ENCODE data around the gene ODF4. TPM values are rescaled to one million over a fixed set of nuclear protein-coding genes. Genes with fewer than 3 reads are reported as not detected.

Gene ODF4
- total RNA-seq, 1 donor from 2014 or later = not detected

DNA sequence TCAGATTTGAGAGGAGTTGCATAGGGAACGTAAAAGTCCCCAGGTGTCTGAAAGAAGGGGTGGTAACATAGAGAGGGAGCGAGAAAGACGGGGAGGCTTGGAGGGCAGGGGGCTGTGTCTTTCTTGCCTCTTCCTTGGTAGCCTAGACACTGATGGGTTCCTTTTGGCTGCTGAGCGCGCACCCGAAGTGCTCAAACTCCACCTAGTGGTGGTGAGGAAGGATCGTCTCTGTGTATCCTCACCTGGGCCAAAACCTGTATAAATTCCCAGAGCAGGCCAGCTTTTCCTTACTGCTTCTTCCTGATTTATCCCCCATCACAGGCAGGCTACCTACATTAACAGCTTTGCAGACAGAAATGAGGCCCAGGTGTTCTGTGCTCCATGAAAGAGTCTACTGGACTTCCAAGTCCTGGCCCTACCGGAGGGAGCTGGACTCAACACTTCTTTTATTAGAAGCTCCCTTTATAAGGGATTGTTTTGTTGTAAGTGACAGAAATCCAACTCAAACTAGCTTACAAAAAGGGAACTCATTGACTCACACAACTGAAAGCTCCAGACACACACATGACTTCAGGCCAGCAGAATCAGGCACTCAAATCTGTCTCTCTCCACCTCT is 38.9 kb upstream of the ODF4 start:
- Histone ChIP-seq H3K36me3 (no peaks in the 10 kb centered on the region), H3K27ac (no peak overlapping the region), H3K9me3 (ENCODE audit: low read depth) (no peaks in the 10 kb centered on the region), H3K27me3 (peaks cover 4% of the 10 kb centered on the region), H3F3A (ENCODE audit: low read depth) (peaks cover 13% of the 10 kb centered on the region), H3K79me2 (ENCODE audit: low read depth) (no peaks in the 10 kb centered on the region), H3K4me3 (no peak overlapping the region), H3K4me1 (no peaks in the 10 kb centered on the region), H3K9ac (no peak overlapping the region), H4K20me1 (ENCODE audit: low read depth) (no peaks in the 10 kb centered on the region), H3K4me2 (peak overlapping the region; percentile 50), H2AFZ (replicated peaks) (peak overlapping the region; percentile 76)
- no peaks in the 10 kb centered on the region for H3K9me3 Mint-ChIP-seq
- no peaks in the 10 kb centered on the region for H3K36me3 Mint-ChIP-seq
- H3K4me1 Mint-ChIP-seq = peaks cover 9% of the 10 kb centered on the region
- peak overlapping the region; percentile 5 for H3K4me3 Mint-ChIP-seq
- DNase-seq (ENCODE audit: low spot score) = peak; percentile 83
- H3K27me3 Mint-ChIP-seq (ENCODE audit: insufficient read depth, low read depth) = peaks cover 17% of the 10 kb centered on the region
- H3K27ac Mint-ChIP-seq = no peak overlapping the region
- TF ChIP-seq, protein P1, sequence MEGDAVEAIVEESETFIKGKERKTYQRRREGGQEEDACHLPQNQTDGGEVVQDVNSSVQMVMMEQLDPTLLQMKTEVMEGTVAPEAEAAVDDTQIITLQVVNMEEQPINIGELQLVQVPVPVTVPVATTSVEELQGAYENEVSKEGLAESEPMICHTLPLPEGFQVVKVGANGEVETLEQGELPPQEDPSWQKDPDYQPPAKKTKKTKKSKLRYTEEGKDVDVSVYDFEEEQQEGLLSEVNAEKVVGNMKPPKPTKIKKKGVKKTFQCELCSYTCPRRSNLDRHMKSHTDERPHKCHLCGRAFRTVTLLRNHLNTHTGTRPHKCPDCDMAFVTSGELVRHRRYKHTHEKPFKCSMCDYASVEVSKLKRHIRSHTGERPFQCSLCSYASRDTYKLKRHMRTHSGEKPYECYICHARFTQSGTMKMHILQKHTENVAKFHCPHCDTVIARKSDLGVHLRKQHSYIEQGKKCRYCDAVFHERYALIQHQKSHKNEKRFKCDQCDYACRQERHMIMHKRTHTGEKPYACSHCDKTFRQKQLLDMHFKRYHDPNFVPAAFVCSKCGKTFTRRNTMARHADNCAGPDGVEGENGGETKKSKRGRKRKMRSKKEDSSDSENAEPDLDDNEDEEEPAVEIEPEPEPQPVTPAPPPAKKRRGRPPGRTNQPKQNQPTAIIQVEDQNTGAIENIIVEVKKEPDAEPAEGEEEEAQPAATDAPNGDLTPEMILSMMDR (IDR thresholded peaks at IDR 0.05) = peak; percentile 78
- no peak for TF ChIP-seq EZH2phosphoT487 (IDR thresholded peaks at IDR 0.05)
- no peak for TF ChIP-seq EZH2 (IDR thresholded peaks at IDR 0.05)

DNA sequence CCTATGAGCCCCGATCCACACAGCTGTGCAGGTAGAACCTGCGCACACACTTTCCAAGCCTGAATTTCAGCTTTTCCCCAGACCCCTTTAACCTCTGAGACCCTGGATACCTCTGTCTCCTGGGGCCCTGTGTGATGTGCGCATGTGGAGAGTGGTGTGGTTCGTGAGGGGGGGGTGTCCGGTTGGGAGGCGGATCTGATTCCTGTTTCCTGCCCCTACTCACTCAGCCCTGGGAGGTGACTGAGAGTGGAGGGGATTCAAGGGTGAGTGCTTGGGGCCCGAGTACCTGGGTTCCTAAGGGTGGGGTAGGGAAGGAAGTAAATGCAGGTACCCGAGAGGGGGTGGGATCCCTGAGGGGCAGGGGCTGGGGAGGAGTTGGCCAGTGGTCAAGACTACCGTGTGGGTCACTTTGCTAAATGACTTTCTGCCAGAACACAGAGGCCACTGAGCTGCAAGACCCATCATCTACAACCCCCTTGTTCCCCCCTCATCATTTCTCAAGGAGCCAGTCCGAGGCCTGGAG is 29.0 kb upstream of the ODF4 start:
- no peak overlapping the region for H3K27ac Mint-ChIP-seq
- no peaks in the 10 kb centered on the region for H4K20me1 ChIP-seq (ENCODE audit: low read depth)
- H3K4me1 Mint-ChIP-seq = peaks cover 17% of the 10 kb centered on the region
- H3K4me3 ChIP-seq = no peak overlapping the region
- TF ChIP-seq, protein P1 (IDR thresholded peaks at IDR 0.05) = no peak
- TF ChIP-seq EZH2 (IDR thresholded peaks at IDR 0.05) (no peak), EZH2phosphoT487 (IDR thresholded peaks at IDR 0.05) (no peak)
- H2AFZ ChIP-seq (replicated peaks) = no peak overlapping the region
- no peaks in the 10 kb centered on the region for H3K9me3 Mint-ChIP-seq
- H3K4me3 Mint-ChIP-seq = no peak overlapping the region
- H3K9me3 ChIP-seq (ENCODE audit: low read depth) = no peaks in the 10 kb centered on the region
- DNase-seq (ENCODE audit: low spot score) = no peak
- no peaks in the 10 kb centered on the region for H3K79me2 ChIP-seq (ENCODE audit: low read depth)
- peaks cover 22% of the 10 kb centered on the region for H3K27me3 ChIP-seq
- peaks cover 1% of the 10 kb centered on the region for H3F3A ChIP-seq (ENCODE audit: low read depth)
- no peaks in the 10 kb centered on the region for H3K36me3 ChIP-seq
- no peak overlapping the region for H3K27ac ChIP-seq
- H3K36me3 Mint-ChIP-seq = no peaks in the 10 kb centered on the region
- H3K27me3 Mint-ChIP-seq (ENCODE audit: insufficient read depth, low read depth) = peaks cover 26% of the 10 kb centered on the region
- no peak overlapping the region for H3K4me2 ChIP-seq
- H3K4me1 ChIP-seq = peaks cover 11% of the 10 kb centered on the region
- H3K9ac ChIP-seq = no peak overlapping the region

GRCh38 chr17:8311131-8311790 is 28.4 kb upstream of the ODF4 start:
- Histone ChIP-seq H3F3A (ENCODE audit: low read depth) (peaks cover 3% of the 10 kb centered on the region), H3K27me3 (peaks cover 28% of the 10 kb centered on the region), H3K9me3 (ENCODE audit: low read depth) (no peaks in the 10 kb centered on the region), H3K4me3 (no peak overlapping the region), H3K9ac (no peak overlapping the region), H3K27ac (no peak overlapping the region), H3K79me2 (ENCODE audit: low read depth) (no peaks in the 10 kb centered on the region), H3K4me2 (no peak overlapping the region), H4K20me1 (ENCODE audit: low read depth) (no peaks in the 10 kb centered on the region), H3K36me3 (no peaks in the 10 kb centered on the region), H3K4me1 (peaks cover 11% of the 10 kb centered on the region), H2AFZ (replicated peaks) (no peak overlapping the region)
- Mint-ChIP-seq H3K36me3 (no peaks in the 10 kb centered on the region), H3K9me3 (no peaks in the 10 kb centered on the region), H3K4me3 (no peak overlapping the region), H3K27me3 (ENCODE audit: insufficient read depth, low read depth) (peaks cover 32% of the 10 kb centered on the region), H3K4me1 (peaks cover 23% of the 10 kb centered on the region), H3K27ac (no peak overlapping the region)
- TF ChIP-seq EZH2phosphoT487 (IDR thresholded peaks at IDR 0.05) (no peak), EZH2 (IDR thresholded peaks at IDR 0.05) (no peak)
- TF ChIP-seq, protein P1 (IDR thresholded peaks at IDR 0.05) = no peak
- no peak for DNase-seq (ENCODE audit: low spot score)

Measured in neural progenitor cell (in vitro differentiated cells).